Endometrium (tissue), 2 donors: ENCODE results near the gene CD63.

ENCODE experiments used
- FAIRE-seq: peaks from 2 replicates; lab custom pipeline; 2012; peaks lifted over from hg19 to GRCh38; lab: Jason Lieb, UNC
- donor health status: control.
- donor health status: control.

Gene CD63

DNA sequence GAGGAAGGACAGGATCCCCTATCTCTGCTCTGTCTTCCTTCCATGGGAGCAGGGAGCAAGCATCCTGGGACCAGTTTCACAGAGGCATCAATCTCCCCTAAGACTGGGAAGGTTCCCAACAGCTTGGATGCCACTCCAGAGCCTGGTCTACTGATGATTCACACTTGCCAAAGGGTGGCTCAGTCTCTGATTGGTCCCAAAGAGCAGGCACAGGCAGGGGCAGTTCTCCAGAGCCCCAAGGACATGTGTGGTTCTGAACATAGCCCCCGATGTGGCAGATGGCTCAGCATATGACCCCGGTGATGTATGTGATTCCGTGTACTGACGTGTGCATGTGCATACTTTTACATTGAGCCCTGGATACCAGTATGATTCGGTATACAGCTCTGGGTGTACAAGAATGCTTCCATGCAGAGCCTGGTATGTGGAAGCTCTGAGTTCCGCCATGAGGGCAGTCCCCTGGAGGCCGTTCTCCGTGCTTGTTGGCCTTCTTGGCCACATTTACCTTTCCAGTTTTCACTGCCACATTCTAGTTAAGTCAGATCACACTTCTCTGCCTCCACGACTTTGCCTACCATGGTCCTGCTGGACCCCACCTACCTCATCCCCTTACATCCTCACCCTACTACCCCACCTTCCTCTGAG, 42.3 kb downstream of the CD63 start:
- FAIRE-seq = no peak

DNA sequence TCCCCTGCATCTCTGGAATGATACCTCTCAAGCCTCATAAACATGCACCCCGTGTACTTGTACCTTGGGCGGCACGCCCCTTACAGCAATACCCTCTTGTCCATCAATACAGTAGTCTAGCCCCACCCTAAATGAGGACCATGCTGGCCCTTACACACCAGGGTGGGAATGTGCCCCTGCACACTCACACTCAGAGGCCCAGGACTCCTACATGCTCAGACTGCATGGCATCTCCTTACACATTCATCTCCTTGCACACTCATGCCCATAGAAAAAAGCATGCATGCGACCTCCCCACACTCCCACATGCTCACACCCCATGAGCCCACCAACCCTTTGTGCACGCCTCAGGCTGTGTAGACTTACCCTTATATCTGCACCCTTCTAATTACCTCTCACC, 43.1 kb downstream of the CD63 start:
- FAIRE-seq = no peak

DNA sequence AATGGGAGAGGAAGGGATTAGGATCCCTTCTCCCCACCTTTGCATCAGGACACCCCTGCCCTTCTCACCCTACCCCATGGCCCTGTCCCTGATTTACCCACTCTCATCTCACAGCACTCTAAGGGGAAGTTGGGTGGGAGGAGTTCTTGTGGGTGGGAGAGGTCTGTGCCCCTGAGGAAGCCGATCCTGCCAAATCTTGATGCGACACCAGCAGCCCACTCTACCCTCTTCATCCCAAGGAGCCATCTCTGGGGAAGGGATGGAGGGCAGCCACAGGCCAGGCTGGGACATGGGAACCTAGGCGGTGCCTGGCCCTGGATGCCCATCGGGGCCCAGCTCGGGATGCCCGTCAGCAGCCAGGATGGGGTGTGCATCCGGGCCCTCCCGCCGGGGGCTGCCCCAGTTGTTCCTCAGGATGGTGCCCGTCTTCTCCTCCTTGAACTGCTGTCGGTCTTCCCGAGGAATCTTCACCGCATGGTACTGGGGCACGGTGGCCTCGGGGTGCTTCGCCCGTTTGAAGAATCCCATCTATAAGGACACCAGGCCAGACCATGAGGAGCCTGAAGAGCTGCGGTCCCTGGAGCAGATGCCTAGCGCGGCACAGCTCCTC, 43.9 kb downstream of the CD63 start:
- no peak for FAIRE-seq

DNA sequence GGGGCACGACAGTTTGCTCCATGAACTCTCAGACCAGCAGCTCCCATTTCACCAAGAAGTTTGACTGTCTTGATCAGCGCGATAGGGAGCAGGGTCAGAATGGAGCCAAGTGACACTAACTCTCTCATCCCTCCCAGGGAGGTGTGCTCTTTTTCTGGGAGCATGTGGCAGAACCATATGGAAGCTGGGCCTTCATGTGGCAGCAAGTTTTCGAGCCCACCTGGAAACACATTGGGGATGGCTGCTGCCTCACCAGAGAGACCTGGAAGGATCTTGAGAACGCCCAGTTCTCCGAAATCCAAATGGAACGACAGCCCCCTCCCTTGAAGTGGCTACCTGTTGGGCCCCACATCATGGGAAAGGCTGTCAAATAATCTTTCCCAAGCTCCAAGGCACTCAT, 45.1 kb downstream of the CD63 start:
- FAIRE-seq = no peak

DNA sequence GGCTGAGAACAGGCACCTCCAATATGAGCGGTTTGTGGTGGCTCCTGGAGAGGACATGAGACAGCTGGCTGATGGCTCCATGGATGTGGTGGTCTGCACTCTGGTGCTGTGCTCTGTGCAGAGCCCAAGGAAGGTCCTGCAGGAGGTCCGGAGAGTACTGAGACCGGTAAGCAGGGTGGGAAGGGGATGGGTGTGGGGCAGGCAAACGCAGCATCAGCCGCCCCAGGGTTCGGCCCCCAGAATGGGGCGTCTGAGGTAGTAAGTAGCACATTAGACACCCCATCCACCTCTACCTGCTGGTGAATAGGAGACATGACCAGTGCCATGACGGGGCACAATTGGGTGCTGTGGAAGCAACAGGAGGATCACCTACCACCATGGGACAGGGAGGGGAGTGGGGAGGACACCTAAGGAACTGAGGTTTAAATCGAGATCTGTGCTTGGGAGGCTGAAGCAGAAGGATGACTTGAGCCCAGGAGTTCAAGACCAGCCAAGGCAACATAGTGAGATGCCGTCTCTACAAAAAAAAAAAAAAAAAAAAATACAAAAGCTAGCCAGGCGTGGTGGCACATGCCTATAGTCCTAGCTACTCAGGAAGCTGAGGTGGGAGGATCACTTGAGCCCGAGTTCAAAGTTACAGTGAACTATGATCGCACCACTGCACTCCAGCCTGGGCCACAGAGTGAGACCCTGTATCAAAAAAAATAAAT, 46.6 kb downstream of the CD63 start:
- FAIRE-seq = no peak

DNA sequence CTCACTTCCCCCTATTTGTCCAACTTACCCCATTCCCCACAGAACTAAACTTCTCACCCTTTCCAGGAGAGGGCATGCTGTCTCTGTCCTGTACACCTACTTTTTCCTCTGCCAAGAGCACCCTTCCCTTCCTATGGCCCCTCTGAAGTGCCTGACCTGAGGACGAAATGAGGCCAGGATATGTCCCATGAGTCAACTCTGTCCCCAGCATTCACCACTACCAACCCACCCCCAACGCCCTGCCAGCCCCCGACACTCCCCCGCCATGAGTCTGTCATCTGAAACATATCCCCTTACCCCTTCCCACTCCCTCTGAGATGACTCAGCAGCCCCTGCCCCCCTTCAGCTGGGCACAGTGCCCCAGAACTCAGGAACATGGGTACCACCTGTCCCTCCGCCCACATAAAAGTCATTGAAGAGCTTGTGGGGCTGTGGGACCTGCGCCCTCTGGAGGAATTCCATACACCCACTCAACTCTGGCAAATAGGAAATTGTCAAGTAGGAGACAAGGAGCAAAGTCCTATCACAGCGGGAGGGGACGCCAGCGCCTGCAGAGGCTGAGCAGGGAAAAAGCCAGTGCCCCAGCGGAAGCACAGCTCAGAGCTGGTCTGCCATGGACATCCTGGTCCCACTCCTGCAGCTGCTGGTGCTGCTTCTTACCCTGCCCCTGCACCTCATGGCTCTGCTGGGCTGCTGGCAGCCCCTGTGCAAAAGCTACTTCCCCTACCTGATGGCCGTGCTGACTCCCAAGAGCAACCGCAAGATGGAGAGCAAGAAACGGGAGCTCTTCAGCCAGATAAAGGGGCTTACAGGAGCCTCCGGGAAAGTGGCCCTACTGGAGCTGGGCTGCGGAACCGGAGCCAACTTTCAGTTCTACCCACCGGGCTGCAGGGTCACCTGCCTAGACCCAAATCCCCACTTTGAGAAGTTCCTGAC, 47.4 kb downstream of the CD63 start:
- FAIRE-seq = no peak

DNA sequence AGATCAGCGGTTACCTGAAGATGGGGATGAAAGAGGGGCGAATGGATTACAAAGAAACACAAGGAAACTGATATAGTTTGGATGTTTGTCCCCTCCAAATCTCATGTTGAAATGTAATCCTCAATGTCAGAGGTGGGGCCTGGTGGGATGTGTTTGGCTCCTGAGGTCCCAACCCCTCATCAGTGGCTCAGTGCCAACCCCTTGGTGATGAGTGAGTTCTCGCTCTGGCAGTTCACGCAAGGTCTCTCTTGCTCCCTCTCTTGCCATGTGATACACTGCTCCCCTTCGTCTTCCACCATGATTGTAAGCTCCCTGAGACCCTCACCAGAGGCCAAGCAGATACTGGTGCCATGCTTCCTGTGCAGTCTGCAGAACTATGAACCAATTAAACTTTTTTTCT, 49.1 kb downstream of the CD63 start:
- FAIRE-seq = no peak

DNA sequence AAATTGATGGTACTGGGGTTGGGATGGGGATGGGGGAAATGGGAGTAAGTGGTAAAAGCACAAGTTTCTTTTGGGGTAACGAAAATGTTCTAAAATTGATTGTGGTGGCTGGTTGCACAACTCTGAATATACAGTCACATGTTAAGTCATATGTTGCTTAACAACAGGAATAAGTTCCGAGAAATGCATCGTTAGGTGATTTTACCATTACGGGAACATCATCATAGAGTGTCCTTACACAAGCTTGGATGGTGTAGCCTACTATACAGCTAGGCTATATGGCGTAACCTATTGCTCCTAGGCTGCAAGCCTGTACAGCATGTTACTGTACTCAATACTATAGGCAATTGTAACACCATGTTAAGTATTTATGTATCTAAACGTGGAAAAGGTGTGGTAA, 52.1 kb downstream of the CD63 start:
- FAIRE-seq = no peak

DNA sequence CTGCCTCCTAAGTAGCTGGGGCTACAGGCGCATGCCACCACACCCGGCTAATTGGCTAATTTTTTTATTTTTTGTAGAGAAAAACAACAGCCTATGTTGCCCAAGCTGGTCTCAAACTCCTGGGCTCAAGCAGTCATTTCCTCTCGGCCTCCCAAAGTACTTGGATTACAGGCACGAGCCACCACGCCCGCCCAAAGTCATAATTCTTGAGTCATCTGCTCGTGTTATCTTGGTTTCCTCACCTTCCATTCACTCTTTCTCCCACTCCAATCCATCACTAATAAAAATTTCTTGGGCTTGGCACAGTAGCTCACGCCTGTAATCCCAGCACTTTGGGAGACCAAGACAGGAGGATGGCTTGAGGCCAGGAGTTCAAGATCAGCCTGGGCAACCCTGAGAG, 53.1 kb downstream of the CD63 start:
- no peak for FAIRE-seq
